ENCODE data around the gene MBP.
"Not testable (repeated sequence)": the region's sequence is repeated elsewhere in the genome, so short reads cannot be mapped to it uniquely, and the experiment has no call there.

The MBP gene

DNA sequence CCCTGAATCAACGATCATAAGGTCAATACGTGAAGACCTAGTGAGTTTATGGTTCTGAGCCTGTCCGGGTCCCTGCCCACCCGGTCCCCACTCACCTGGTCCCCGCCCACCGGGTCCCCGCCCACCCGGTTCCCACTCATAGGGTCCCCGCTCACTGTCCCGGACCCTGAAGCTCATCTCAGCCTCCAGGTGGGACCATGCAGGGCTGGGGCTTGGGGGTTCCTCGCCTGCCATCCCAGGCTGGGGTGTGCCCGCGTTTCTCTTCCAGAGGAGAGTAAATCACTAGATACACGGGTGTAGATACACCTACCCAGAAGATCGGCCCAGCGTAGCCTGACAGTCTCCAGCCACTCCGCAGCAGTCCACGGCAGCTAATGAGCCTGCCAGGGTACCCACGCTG is 131.5 kb downstream of the MBP start:
- Histone ChIP-seq H3K4me1 (no peaks in the 10 kb centered on the region), H3K36me3 (replicated peaks) (no peaks in the 10 kb centered on the region), H3K4me3 (no peak overlapping the region), H3K27me3 (ENCODE audit: low read depth) (0 out of 2 replicates have a peak, but pooled peaks cover 3% of the 10 kb centered on the region), H3K9me3 (no peaks in the 10 kb centered on the region)
- in situ Hi-C loops (cut with MboI; ENCODE audit: low sequenced_read_pairs), result no loop called here
- no peak for DNase-seq (ENCODE audit: low spot score in 2 of 2)

DNA sequence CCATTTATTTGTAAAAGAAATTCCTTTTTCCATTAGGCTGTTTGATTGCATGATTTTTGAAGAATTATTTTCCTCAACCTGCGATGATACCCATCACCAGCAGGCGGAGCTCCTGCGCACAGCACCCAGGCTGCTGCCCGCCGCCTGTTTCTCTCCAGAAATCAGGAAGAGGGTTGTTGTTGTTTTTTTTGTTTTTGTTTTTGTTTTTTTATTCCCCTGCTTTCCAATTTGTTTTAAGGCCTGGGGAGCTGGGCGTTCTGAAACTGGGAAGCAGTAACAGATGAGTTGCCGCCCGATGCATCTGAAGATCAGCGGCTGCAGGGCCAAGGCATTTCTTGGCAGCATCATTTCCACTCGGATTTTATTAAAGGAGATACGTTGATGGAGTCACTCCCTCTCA is 132.1 kb downstream of the MBP start:
- H3K4me3 ChIP-seq, result no peak overlapping the region
- in situ Hi-C loops (cut with MboI; ENCODE audit: low sequenced_read_pairs), result no loop called here
- peaks cover 3% of the 10 kb centered on the region; the same call in 1 of the 2 replicates for H3K27me3 ChIP-seq (ENCODE audit: low read depth)
- H3K9me3 ChIP-seq, result no peaks in the 10 kb centered on the region
- no peaks in the 10 kb centered on the region for H3K36me3 ChIP-seq (replicated peaks)
- 0 out of 2 replicates have a peak, but pooled peaks cover 2% of the 10 kb centered on the region for H3K4me1 ChIP-seq
- peak; percentile 28 to 53 for DNase-seq (ENCODE audit: low spot score in 2 of 2)

DNA sequence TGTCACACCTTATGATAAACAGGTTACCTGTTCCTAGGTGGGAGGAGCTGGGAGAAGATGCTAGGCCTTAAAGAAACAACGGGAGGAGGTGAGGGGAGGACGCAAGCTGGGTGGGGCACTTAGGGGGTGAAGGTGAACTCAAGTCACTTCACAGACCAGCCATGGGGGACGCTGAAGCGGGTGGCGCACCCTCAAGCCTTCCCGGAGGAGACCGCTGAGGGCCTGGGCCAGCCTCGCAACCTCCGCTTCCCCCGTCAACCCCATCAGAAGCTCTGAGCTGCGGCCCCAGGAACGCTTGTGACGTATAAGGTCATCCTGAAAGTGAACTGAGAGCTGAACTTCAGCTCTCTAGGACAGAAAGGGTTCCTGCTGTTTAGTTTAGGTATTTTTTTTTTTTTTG is 133.5 kb downstream of the MBP start:
- Histone ChIP-seq H3K36me3 (replicated peaks) (no peaks in the 10 kb centered on the region), H3K27me3 (ENCODE audit: low read depth) (no peaks in the 10 kb centered on the region; the same call in 1 of the 2 replicates), H3K4me1 (0 out of 2 replicates have a peak, but pooled peaks cover 3% of the 10 kb centered on the region), H3K9me3 (no peaks in the 10 kb centered on the region), H3K4me3 (no peak overlapping the region)
- in situ Hi-C loops (cut with MboI; ENCODE audit: low sequenced_read_pairs), result no loop called here
- no peak for DNase-seq (ENCODE audit: low spot score in 2 of 2)

DNA sequence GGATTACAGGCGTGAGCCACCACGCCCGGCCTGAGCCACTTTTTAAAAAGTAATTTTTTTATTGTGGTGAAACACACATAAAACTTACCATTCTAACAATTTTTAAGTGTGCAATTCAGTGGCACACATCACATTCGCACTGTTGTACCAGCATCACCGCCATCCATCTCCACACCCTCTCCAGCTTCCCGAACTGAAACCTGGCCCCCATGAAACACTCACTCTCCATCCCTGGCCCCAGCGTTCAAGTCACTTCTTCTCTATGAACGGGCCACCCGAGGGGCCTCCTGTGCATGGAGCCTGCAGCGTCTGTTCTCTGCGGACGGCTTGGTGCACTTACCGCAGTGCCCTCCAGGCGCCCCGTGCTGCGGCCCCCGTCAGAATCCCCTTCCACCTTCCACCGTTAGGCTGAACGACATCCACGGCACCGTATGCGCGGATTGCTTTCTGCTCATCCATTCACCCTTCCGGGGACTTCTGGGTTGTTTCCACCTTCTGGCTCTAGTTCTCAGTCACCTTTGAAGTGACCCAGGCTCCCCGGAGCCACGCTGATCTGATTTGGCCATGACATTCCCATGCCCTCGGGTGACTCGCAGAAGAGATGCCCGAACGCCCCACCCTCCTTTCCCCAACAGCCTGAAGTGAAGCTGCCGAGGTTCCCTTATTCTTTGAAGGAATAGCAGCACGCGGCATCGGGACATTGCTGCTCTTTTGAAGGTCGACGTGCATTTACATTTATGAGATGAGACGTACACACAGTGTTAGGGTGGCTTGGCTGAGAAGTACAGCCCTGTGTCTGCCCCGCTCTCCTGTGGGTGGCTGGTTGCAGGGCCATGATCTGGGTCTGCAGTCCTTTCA is 134.4 kb downstream of the MBP start:
- Histone ChIP-seq H3K27me3 (ENCODE audit: low read depth) (no peaks in the 10 kb centered on the region; the same call in 1 of the 2 replicates), H3K9me3 (no peaks in the 10 kb centered on the region), H3K4me3 (no peak overlapping the region), H3K36me3 (replicated peaks) (no peaks in the 10 kb centered on the region), H3K4me1 (0 out of 2 replicates have a peak, but pooled peaks cover 3% of the 10 kb centered on the region)
- DNase-seq (ENCODE audit: low spot score in 2 of 2), result no peak
- in situ Hi-C loops (cut with MboI; ENCODE audit: low sequenced_read_pairs), result no loop called here

DNA sequence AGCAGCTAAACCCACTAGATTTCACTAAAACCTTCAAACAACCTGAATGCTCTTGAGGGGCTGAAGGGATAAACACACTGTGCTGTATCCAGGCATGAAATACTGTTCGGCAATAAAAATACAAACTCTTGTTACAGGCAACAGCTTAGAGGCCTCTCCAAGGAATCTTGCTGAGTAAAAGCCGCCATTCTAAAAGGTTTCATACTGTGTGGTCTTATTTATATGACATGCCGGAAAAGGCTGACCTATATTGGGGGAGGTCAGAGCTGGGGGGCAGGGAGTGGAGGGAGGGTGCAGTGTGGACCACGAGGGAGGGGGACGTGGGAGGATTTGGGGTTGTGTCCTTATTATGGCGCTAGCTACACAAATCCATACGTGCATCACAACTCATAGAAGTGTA is 136.2 kb downstream of the MBP start:
- in situ Hi-C loops (cut with MboI; ENCODE audit: low sequenced_read_pairs), result no loop called here
- Histone ChIP-seq H3K4me3 (no peak overlapping the region), H3K27me3 (ENCODE audit: low read depth) (no peaks in the 10 kb centered on the region; the same call in 1 of the 2 replicates), H3K36me3 (replicated peaks) (no peaks in the 10 kb centered on the region), H3K9me3 (no peaks in the 10 kb centered on the region), H3K4me1 (0 out of 2 replicates have a peak, but pooled peaks cover 3% of the 10 kb centered on the region)
- no peak for DNase-seq (ENCODE audit: low spot score in 2 of 2)

DNA sequence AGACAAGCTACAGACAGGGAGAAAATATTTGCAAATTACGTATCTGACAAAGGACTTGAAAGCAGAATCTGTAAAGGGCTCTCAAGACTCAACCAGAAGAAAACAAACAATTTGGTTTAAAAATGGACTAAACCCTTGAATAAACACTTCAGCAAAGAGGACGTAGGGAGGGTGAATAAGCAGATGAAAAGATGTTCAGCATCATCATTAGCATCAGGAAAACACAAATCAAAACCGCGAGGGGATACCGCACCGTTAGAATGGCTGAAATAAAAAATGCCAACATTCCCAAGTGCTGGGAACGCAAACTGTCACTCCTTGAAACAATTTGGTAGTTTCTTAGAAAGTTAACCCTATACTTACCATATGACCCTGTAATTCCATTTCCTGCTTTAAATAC is 136.7 kb downstream of the MBP start:
- Histone ChIP-seq H3K4me3 (no peak overlapping the region), H3K4me1 (0 out of 2 replicates have a peak, but pooled peaks cover 3% of the 10 kb centered on the region), H3K9me3 (no peaks in the 10 kb centered on the region), H3K27me3 (ENCODE audit: low read depth) (no peaks in the 10 kb centered on the region; the same call in 1 of the 2 replicates), H3K36me3 (replicated peaks) (no peaks in the 10 kb centered on the region)
- DNase-seq (ENCODE audit: low spot score in 2 of 2), result no peak
- in situ Hi-C loops (cut with MboI; ENCODE audit: low sequenced_read_pairs), result no loop called here

DNA sequence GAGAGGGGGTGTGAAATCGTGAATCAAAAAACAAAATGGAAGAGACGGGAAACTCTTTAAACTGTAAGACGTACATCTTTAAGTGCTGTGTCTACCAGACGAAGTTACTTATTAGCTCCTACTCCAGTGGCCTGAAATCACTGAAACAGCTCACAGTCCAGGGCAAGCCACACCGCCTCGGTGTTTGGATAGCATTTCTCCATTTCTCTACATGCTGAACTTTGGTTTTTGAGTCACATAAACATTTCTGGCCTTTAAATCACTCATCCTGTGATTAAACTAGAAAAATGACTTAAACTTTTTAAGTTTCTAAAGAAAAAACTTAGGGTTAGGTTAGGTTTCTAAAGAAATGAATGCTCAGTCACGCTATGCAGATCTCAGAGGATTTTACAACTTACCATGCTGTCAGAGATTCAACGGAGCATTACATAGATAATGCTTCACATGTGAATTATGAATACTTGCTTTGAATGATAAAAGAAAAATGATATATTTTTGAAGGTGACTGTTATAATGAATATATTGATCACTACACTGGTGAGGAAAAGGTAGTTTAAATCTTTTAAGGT is 138.4 kb downstream of the MBP start:
- H3K27me3 ChIP-seq (ENCODE audit: low read depth), result no peaks in the 10 kb centered on the region; the same call in 1 of the 2 replicates
- 0 out of 2 replicates have a peak, but pooled peaks cover 3% of the 10 kb centered on the region for H3K4me1 ChIP-seq
- in situ Hi-C loops (cut with MboI; ENCODE audit: low sequenced_read_pairs), result no loop called here
- no peaks in the 10 kb centered on the region for H3K9me3 ChIP-seq
- DNase-seq (ENCODE audit: low spot score in 2 of 2), result no peak
- no peak overlapping the region for H3K4me3 ChIP-seq
- H3K36me3 ChIP-seq (replicated peaks), result no peaks in the 10 kb centered on the region

DNA sequence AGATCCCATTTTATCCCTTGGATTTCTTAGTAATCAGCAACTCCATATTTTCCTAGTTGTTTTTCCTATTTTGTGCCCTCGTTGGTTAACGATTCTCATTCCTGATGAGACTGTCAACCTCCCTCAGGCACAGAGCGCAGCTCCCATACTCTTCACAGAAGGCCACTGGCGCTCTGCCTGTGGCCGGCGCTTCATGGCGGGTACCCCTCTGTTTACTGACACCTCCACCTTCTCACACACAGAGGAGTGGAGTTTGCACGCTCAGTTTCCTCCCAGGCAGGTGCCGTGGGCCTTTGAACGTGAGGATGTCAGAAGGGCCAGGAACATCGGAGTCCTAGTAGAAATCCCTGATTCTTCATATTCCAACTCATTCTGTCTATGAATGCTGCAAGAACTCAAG is 139.0 kb downstream of the MBP start:
- Histone ChIP-seq H3K36me3 (replicated peaks) (no peaks in the 10 kb centered on the region), H3K4me1 (0 out of 2 replicates have a peak, but pooled peaks cover 3% of the 10 kb centered on the region), H3K4me3 (no peak overlapping the region), H3K9me3 (no peaks in the 10 kb centered on the region), H3K27me3 (ENCODE audit: low read depth) (no peaks in the 10 kb centered on the region; the same call in 1 of the 2 replicates)
- in situ Hi-C loops (cut with MboI; ENCODE audit: low sequenced_read_pairs), result no loop called here
- no peak for DNase-seq (ENCODE audit: low spot score in 2 of 2)

DNA sequence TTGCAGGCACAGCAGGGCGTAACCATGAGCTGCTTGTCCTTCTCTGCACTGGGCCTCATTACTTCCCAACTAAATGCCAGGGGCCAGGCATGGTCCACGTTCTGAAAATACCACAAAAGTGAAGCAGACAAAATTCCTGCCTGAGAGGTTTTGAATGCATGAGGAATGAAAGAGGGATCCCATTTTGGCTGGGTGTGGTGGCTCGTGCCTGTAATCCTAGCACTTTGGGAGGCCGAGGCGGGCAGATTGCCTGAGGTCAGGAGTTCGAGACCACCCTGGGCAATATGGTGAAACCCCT is 139.5 kb downstream of the MBP start:
- Histone ChIP-seq H3K27me3 (ENCODE audit: low read depth) (no peaks in the 10 kb centered on the region; the same call in 1 of the 2 replicates), H3K9me3 (no peaks in the 10 kb centered on the region), H3K4me1 (0 out of 2 replicates have a peak, but pooled peaks cover 3% of the 10 kb centered on the region), H3K36me3 (replicated peaks) (no peaks in the 10 kb centered on the region), H3K4me3 (no peak overlapping the region)
- in situ Hi-C loops (cut with MboI; ENCODE audit: low sequenced_read_pairs), result no loop called here
- no peak for DNase-seq (ENCODE audit: low spot score in 2 of 2)

DNA sequence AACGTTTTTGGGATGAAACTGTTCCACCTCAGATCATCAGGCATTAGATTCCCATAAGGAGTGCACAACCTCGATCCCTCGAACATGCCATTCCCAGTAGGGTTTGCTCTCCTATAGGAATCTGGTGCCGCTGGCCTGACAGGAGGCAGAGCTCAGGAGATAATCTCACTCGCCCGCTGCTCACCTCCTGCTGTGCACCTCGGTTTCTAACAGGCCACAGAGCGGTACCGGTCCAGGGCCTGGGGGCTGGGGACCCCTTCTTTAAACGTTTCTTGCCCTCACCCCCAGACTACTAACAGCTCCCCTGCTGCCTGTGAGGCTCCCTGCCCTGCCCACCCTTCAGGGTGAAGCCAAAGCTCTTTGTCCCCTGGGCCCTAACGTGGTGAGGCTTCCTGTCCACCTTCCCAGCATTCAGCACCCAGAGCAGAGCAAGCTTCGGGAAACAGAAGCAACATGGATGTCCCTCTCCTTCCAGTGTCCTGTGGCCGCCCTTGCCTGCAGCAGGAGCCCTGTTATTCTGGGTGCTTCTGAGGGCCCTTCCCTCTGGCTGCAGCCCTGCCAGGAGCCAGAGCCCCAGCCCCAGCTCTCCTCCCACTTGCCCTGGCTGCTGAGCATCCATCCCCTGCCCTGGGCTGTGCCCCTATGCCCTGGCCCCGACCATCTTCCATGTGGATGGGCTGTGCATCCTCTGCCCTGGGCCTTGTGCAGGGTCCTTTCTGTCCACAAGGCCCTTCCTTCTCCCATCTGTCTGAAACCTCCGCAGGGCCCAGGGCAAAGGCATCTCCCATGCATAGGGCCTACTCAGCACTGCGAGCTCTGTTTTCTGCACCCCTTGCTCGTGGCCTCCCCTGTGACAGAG is 140.1 kb downstream of the MBP start:
- H3K36me3 ChIP-seq (replicated peaks), result no peaks in the 10 kb centered on the region
- no peak for DNase-seq (ENCODE audit: low spot score in 2 of 2)
- no peak overlapping the region for H3K4me3 ChIP-seq
- H3K9me3 ChIP-seq, result no peaks in the 10 kb centered on the region
- H3K27me3 ChIP-seq (ENCODE audit: low read depth), result no peaks in the 10 kb centered on the region; the same call in 1 of the 2 replicates
- 0 out of 2 replicates have a peak, but pooled peaks cover 3% of the 10 kb centered on the region for H3K4me1 ChIP-seq
- in situ Hi-C loops (cut with MboI; ENCODE audit: low sequenced_read_pairs), result no loop called here

DNA sequence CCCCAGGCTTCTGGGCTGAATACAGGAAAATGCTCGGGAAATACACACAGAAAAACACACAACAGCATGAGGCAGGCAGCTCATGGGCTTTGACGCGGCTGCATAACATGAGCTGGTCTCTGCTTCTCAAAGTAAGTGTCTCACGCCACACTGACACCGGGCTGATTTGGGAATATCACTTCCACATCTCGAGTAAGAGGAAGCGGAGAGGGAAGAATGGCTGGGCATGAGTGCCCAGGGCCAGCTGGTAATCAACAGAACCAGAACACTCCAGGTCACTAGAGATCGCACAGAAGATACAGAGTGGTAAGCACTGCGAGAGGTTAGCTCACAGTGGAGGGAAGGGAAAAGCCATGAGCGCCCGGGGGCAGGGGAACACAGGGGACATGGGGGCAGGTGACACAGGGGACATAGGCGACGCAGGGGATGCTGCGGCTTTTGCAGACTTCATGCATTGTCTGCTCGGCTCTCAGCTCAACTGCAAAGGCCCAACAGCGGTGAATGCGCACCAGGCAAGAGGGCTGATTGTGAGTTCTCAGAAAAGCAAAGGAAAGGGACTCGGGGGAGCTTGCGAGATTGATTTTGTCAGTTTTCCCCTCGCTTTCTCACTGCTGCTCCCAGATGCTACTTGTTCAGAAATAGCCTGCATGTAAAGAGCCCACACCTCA is 141.4 kb downstream of the MBP start:
- in situ Hi-C loops (cut with MboI; ENCODE audit: low sequenced_read_pairs), result no loop called here
- no peaks in the 10 kb centered on the region; the same call in 1 of the 2 replicates for H3K27me3 ChIP-seq (ENCODE audit: low read depth)
- H3K4me3 ChIP-seq, result no peak overlapping the region
- H3K9me3 ChIP-seq, result no peaks in the 10 kb centered on the region
- H3K4me1 ChIP-seq, result 0 out of 2 replicates have a peak, but pooled peaks cover 3% of the 10 kb centered on the region
- no peak for DNase-seq (ENCODE audit: low spot score in 2 of 2)
- no peaks in the 10 kb centered on the region for H3K36me3 ChIP-seq (replicated peaks)

DNA sequence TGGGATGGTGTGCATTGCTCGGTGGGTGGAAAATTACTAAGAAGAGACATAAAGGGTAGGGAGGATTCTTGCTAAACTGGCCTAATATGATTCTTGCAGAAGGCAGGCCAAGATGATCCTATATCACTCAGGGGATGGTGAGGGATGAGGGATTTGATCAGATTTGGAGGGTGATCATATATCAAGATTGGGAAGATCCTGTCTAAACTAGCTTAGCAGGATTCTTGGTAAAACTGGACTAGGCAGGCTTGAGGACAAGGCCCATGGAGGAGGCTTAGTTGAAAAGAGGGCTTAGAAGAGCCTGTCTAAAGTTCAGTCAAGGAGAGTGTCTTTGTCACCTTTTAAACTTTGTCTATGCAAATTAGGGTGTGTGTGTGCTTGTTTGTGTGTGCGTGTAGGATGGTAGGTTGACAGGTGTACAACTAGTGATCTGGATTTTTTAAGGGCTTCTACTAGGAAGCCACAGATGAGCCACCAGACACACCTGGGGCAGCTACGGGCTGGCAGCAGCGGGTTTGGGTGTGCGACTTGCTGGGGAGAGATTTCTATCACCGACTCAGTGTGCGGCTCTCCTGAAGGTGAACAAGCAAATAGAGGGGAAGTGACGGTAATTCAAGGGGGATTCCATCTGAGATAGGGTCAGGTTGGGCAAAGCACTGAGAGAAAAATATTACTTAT is 142.1 kb downstream of the MBP start:
- H3K27me3 ChIP-seq (ENCODE audit: low read depth); H3K4me1 ChIP-seq; H3K9me3 ChIP-seq; H3K36me3 ChIP-seq (replicated peaks); DNase-seq (ENCODE audit: low spot score in 2 of 2); H3K4me3 ChIP-seq; in situ Hi-C loops (cut with MboI; ENCODE audit: low sequenced_read_pairs): not testable (repeated sequence)

All from HAP-1 (cell line).